K562 (cell line): ENCODE measurements around the gene ADAM23.

Experiments
- CTCF ChIP-seq, 3 experiments: IDR thresholded peaks in 2 of 3; conservative IDR thresholded peaks in 1 of 3; 2 replicates each; pipeline ENCODE4 v1.5.1; 2011 to 2012; ENCODE audit warnings: low read length in 3 of 3, mild to moderate bottlenecking in 3 of 3, control low read depth in 2 of 3, improper control_type of control experiment in 1 of 3, inconsistent platforms in 1 of 3, low read depth in 1 of 3, mixed read lengths in 1 of 3, moderate library complexity in 1 of 3; ENCODE audit not compliant: insufficient read depth in 2 of 3
- POLR2A ChIP-seq: fragments of 450-650 bp; conservative IDR thresholded peaks from 2 replicates; pipeline ENCODE4 v1.6.1; 2016
- U2AF1 ChIP-seq: fragments of 200-400 bp; formaldehyde crosslinking; optimal IDR thresholded peaks from 2 replicates; pipeline ENCODE3; 2017; ENCODE audit warnings: mild to moderate bottlenecking, low read depth, low read length, moderate library complexity
- TF ChIP-seq, protein P1 (sequence below): sonication (generic); formaldehyde crosslinking; IDR thresholded peaks from 2 replicates; pipeline ENCODE4 v1.9.0; 2022; ENCODE audit warnings: mild to moderate bottlenecking, missing genetic modification reagents

DNA sequence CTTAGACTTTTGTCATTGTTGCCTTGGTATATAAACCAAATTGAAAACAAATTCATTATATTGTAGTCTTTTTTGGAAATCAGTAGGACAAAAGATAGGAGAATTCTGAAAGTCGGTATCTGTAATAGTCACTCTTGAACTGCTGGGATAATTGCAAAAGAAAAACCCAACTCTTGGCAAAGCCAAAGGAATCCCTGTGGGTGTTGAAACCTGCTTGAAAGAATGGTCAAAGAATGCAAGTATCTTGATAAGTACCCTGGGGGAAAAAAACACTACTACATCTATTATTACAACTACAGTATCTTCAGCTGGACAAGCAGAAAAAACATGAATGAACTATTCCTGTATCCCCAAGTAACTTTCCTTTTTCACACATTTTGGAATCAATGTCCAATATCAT, 191.7 kb downstream of the ADAM23 start:
- TF ChIP-seq CTCF (IDR thresholded peaks at IDR 0.05 in 2 of 3, conservative IDR thresholded peaks at IDR 0.05 in 1 of 3; ENCODE audit: insufficient read depth in 2 of 3, low read depth in 1 of 3, low read length in 3 of 3) (no peak), POLR2A (no peak), U2AF1 (no peak)
- TF ChIP-seq, protein P1, sequence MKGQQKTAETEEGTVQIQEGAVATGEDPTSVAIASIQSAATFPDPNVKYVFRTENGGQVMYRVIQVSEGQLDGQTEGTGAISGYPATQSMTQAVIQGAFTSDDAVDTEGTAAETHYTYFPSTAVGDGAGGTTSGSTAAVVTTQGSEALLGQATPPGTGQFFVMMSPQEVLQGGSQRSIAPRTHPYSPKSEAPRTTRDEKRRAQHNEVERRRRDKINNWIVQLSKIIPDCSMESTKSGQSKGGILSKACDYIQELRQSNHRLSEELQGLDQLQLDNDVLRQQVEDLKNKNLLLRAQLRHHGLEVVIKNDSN (CRISPR knock-in tag), result no peak
